Measurements from ENCODE around the gene DDX25. TPM values are rescaled to one million over a fixed set of nuclear protein-coding genes. Genes with fewer than 3 reads are reported as not detected.

The DDX25 gene
- polyA plus RNA-seq, 3 donors, result not detected

GRCh38 chr11:125956391-125957134, 52.3 kb downstream of the DDX25 start:
- Histone ChIP-seq H4K20me1 (ENCODE audit: insufficient read depth, low read length) (no peaks in the 10 kb centered on the region), H2AFZ (ENCODE audit: insufficient read depth, low read depth, low read length, poor library complexity, severe bottlenecking) (no peak overlapping the region), H3K79me2 (ENCODE audit: insufficient read depth, low read length) (no peaks in the 10 kb centered on the region), H3K36me3 (replicated peaks in 1 of 2; ENCODE audit: control insufficient read depth in 1 of 2, insufficient read depth in 2 of 2, low read length in 2 of 2) (no peaks in the 10 kb centered on the region), H3K9ac (ENCODE audit: insufficient read depth, low read length, poor library complexity, severe bottlenecking) (no peak overlapping the region), H3K4me3 (replicated peaks in 1 of 3; ENCODE audit: low read depth in 2 of 3, low read length in 3 of 3) (no peak overlapping the region), H3K27ac (ENCODE audit: low read depth in 1 of 2, low read length in 2 of 2) (no peak overlapping the region), H3K9me3 (replicated peaks in 1 of 2; ENCODE audit: control insufficient read depth in 1 of 2, insufficient read depth in 1 of 2, low read length in 2 of 2) (no peaks in the 10 kb centered on the region), H3K4me2 (replicated peaks; ENCODE audit: extremely low read depth, low read length, poor library complexity, severe bottlenecking) (no peak overlapping the region), H3K4me1 (ENCODE audit: control insufficient read depth in 1 of 2, insufficient read depth in 2 of 2, low read length in 2 of 2) (no peaks in the 10 kb centered on the region), H3K27me3 (ENCODE audit: control insufficient read depth in 2 of 2, insufficient read depth in 2 of 2, low read length in 2 of 2) (no peaks in the 10 kb centered on the region)
- Mint-ChIP-seq H3K27me3 (ENCODE audit: low read depth in 3 of 3) (peaks cover 0 to 5% (median 1%) of the 10 kb centered on the region in 3 donors), H3K4me1 (no peaks in the 10 kb centered on the region), H3K36me3 (no peaks in the 10 kb centered on the region), H3K27ac (no peak overlapping the region), H3K4me3 (no peak overlapping the region), H3K9me3 (peaks cover 0 to 2% (median 0%) of the 10 kb centered on the region in 7 donors)
- no peak for DNase-seq
- intact Hi-C loops (cut with micrococcal nuclease), result no loop called here
- WGBS (ENCODE audit: insufficient coverage), result 91% methylated on average over 17 of the region's 22 CpGs
- TF ChIP-seq CTCF (IDR thresholded peaks at IDR 0.05), result no peak

GRCh38 chr11:125957618-125958332, 53.5 kb downstream of the DDX25 start:
- no peak for DNase-seq
- H3K4me3 ChIP-seq (replicated peaks in 1 of 3; ENCODE audit: low read depth in 2 of 3, low read length in 3 of 3), result no peak overlapping the region
- no peak overlapping the region for H3K27ac ChIP-seq (ENCODE audit: low read depth in 1 of 2, low read length in 2 of 2)
- WGBS (ENCODE audit: insufficient coverage), result 94% methylated on average over 11 of the region's 14 CpGs
- H3K9ac ChIP-seq (ENCODE audit: insufficient read depth, low read length, poor library complexity, severe bottlenecking), result no peak overlapping the region
- Mint-ChIP-seq H3K4me1 (no peaks in the 10 kb centered on the region), H3K4me3 (no peak overlapping the region), H3K9me3 (peaks cover 0 to 4% (median 2%) of the 10 kb centered on the region in 7 donors), H3K27me3 (ENCODE audit: low read depth in 3 of 3) (peaks cover 0 to 4% (median 1%) of the 10 kb centered on the region in 3 donors), H3K36me3 (no peaks in the 10 kb centered on the region), H3K27ac (no peak overlapping the region)
- no peaks in the 10 kb centered on the region for H3K79me2 ChIP-seq (ENCODE audit: insufficient read depth, low read length)
- H2AFZ ChIP-seq (ENCODE audit: insufficient read depth, low read depth, low read length, poor library complexity, severe bottlenecking), result no peak overlapping the region
- no peaks in the 10 kb centered on the region for H4K20me1 ChIP-seq (ENCODE audit: insufficient read depth, low read length)
- intact Hi-C loops (cut with micrococcal nuclease), result no loop called here
- H3K9me3 ChIP-seq (replicated peaks in 1 of 2; ENCODE audit: control insufficient read depth in 1 of 2, insufficient read depth in 1 of 2, low read length in 2 of 2), result no peaks in the 10 kb centered on the region
- no peaks in the 10 kb centered on the region for H3K27me3 ChIP-seq (ENCODE audit: control insufficient read depth in 2 of 2, insufficient read depth in 2 of 2, low read length in 2 of 2)
- TF ChIP-seq CTCF (IDR thresholded peaks at IDR 0.05), result no peak
- no peak overlapping the region for H3K4me2 ChIP-seq (replicated peaks; ENCODE audit: extremely low read depth, low read length, poor library complexity, severe bottlenecking)
- H3K4me1 ChIP-seq (ENCODE audit: control insufficient read depth in 1 of 2, insufficient read depth in 2 of 2, low read length in 2 of 2), result no peaks in the 10 kb centered on the region
- H3K36me3 ChIP-seq (replicated peaks in 1 of 2; ENCODE audit: control insufficient read depth in 1 of 2, insufficient read depth in 2 of 2, low read length in 2 of 2), result no peaks in the 10 kb centered on the region
